GM21447 (cell line): ENCODE measurements around the gene AOAH.

Source experiments
- ATAC-seq: cut with Tn5 transposase; IDR thresholded peaks from one replicate; pipeline ENCODE4 v1.9.1; 2021; ENCODE audit not compliant: unreplicated experiment

Gene AOAH

DNA sequence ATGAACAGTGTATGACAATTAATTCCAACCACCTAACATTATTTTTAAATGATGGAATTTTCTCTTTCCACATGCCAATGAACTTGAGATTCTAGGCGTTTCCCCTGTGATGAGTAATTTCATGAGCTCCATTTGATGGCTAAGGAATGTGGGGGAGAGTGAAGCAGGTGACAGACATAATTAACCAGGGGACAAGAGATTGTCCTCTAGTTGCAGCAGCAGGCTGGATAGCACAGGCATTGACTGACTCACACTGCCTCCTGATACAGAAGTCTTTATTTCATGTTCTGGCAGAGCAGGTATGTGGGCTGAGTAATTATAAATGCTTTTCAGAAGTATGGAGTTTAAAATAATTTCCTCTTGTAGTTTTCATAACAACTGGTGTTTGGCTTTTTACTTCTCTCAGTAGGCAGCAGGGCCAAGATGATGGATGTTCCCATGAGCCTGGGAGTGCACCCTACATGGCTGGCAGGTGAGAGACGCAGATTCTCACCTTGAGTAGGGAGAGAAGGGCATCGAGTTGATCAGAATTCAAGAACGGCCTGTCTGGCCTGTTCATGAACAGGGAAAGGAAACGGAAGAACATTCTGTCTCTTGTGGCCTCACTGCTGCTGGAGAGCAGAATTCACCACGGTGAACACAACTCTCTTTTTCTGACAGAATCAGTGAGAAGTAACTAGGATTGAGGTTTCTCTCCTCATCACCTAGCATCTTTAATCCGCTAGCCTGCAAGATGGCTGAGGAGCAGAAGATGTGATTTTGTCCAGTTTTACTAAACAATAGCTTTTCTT, 118.8 kb downstream of the AOAH start:
- no peak for ATAC-seq

DNA sequence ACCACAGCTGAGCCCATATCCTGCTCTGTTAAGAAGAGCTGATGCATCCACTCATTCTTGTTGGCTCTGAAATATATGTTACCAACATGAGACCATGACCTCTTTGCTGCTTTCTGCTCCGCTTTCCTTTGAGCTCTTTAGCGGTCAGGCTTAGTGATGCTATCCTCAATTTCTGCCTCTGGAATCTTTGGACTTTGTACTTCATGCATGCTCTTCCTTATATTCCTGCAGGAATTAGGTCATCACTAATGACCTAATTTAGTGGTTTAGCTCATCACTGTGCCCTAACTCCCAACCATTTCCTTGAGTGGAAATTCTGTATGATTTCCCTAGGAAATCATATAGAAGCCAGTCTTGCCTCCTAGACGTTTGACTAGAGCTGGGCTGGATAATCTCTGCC, 119.5 kb downstream of the AOAH start:
- no peak for ATAC-seq

DNA sequence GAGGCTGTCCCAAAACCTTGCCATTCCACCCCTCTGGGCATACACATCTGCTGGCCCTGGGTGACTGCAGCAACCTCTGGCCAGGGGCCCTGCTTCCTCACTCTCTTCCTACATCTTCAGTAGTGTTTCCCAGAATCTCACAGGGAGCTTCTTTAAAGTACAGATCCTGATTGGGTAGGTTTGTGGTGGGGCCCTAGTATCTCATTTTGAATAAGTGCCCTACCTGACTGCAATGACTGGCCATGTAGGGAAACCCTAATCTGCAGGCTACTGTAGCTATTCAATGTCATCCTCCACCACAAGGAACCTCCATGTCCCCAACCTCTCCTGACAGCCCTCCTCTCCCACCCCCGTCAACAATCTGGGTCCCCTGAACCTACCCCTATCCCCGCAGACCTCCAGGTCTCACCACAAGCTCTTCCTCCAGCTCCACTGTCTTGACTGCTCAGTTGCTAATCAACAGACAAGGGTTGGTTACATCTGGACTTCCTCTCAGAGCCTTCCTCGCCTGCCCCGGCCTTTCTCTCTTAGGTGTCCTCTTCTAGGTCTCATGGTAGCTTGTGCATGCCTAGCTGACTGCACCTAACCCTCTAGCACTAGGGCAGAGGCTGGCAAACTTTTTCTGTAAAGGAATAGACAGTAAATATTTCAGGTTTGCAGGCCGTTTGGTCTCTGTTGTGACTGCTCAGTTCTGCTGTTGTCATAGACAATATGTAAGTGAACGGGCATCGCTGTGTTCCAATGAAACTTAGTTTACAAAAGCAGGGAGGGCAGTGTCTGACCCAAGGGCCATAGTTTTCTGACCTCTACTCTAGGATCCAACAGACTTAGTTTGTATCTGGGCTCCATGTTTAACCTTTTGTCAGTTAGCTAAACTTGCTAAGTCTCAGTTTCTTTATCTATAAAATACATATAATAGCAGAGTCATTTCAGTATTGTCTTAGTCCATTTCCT, 121.1 kb downstream of the AOAH start:
- ATAC-seq = no peak

DNA sequence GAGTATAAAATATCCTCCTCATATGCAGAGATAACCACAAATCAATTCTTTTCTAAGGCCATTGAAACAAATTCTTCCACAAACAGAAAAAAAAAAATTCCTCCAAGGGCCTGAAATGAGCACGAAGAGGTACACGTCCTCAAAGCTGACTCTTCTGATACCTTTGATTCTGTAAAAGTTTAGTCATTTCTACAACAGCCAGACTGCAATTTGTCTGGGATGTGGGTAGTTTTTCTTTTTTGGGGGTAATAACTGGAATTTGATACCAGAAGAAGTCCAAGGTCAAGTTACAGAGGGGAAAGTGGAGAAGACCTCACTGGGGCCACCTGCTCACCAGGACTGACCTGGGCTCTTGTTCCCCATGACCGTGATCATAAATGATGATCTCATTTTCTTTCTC, 121.8 kb downstream of the AOAH start:
- ATAC-seq = no peak

DNA sequence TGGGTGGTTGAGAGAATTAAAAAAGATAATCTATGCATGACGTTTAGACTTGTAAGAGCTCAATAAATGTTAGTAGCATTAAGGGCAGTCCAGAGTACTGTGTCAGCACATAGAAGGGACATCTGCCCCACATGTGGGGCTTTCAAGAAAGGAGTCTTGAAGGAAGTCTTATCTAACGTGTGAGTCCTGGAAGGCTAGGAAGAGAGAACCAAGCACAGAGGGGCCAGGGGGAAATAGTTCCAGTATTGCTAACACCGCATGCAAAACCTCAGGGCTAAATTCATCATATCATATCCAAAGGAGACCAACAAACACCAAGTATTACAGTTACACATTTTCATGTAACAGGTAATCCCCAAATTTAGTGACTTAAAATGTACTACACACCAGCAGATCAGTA, 122.7 kb downstream of the AOAH start:
- ATAC-seq = no peak

DNA sequence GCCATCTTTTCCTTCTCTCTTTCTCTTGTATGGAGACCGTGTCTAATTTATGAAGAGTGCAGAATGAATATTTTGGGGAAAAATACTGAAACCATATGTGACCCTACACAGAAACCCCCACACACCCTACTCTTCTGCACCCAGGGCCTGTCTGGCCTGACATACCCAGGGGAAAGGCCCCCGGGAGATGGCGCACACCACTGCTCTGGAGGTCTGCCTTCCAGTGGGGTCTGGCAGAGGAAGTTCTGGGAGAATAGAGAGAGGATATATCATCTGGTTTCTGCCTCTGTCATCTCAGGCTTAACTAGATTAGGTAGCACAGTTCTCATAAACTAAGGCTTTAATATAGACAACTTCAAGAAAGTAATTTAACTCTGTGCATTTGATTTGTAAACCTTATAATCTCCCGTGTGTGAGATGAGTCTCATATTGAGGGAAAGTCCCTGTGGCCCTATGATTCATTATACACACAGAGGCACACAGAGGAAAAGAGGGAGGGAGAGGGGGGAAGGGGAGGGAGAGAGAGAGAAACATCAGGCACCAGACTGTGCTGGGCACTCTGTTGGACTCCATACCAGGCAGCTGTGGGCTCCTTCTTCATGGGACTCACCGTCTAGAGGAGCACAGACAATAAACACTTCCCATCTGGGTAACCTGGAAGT, 123.3 kb downstream of the AOAH start:
- ATAC-seq = no peak

DNA sequence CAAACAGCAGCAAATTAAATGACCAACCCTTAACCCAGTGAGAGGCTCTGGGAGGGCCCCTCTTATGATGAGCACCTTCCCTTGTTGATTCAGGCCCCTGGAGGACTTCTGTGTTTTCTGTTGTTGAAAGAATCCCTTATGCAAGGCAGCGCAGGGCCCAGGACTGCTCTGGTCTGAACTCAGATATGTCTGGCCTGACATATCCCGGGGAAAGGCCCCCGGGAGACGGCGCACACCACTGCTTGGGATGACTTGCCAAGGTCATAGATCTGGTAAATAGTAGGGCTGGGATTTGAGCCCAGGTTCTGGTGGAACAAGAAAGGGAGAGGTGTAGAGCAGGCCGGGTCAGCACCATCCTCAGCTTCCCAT, 124.0 kb downstream of the AOAH start:
- ATAC-seq = no peak

DNA sequence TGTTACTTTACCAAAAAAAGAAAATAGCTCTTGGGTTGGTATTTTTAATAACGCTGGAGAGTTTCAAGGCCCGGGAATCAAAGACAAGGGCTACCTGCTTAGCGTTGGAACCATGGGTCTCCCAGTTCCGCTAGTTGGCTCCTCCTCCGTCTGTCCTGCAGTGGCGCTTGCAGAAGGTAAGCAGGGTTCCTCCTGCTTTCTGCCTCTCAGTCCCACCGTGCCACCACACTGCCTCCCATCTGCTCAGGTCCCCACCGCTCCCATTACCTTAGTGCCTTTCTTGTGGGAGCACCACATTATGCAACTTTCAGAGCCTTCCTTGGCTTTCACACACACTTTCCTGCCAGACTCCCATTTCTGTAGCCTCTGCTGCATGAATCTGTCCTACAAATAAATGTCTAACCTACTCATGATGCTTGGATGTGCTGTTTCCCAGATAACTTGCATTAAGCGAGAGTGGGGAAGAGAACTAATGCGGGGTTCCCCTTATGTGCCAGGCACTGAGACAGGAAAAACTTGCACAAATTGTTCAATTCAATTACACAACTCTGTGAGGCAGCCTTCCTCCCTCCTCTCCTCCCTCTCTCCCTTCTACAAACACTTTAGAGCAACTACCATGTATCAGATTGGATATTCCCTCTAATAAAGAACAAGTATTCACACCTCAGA, 124.5 kb downstream of the AOAH start:
- no peak for ATAC-seq

DNA sequence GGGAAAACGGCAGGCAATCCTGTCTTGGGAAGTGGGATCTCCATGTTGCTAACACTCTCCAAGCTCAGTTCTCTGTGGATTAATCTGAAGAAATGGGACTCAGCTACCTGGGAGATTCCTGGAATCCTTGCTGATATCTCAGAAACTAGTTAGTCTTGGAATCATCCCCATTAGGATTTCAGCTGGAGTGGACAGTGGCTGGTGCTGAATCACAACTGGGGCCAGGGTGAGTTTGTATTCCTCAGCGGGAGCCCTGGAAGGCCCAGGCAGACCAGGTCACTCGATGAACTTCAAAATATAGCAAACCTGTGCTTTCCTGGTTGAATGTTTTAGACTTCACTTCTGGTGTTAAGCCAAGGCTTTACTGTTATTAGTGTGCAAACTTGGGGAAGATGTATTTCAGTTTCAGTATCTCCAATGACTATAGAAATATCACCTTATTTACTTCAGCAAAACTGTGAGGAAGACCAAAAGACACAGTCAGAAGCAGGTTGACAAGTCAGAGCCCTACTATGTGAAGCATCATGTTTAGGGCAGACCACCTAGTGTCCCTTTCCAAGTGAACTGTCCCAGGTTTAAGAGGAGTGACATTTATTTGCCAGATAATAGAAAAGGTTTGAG, 126.1 kb downstream of the AOAH start:
- no peak for ATAC-seq

DNA sequence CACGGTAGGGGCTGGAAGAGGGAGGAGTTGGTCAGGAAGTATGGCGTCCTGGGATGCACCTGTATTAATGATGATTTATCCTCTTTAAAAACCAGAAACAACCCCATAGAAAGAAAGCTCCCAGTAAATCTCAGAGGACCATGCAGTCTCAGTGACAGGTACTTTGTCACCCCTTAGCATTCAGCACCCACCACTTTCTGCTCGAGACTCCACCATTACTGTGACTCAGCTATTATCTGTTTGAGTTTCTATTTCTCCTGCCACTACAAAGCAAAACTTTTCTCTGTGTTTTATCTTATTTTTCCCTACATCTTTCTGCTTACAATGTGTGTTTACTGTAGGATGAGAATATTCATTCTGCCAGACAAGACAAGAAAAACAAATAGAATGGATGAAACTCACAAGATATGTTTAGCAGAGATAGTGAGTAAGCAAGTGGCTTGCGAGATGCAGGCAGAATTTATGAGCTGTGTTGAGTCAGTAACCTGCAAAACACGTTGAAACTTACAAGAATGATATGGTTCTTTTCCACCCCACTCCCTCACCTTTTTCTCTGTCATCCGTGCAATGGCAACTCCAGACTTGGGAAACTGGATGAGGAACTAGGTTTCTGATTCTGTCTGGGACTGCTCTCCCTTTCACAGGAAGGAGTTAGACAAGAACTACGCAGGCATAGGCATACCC, 127.1 kb downstream of the AOAH start:
- ATAC-seq = no peak

DNA sequence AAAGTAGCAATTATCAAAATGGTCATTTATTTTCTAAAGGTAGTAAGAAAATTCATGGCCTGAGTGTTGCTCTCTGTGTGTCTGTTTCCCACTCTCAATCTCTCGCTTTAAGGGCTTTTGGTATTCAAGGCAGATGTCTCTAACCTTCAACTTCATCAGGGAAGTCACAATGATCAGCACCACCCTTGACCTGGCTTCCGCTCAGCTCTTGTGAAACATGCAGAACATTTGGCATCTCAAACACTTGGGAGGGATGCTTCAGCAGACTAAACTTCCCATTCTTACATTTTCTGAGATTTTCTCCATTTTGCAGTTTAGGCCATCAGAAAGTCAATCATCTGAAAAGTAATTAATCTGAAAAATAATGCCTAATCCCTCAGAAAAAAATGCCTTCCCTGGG, 129.8 kb downstream of the AOAH start:
- ATAC-seq = no peak

DNA sequence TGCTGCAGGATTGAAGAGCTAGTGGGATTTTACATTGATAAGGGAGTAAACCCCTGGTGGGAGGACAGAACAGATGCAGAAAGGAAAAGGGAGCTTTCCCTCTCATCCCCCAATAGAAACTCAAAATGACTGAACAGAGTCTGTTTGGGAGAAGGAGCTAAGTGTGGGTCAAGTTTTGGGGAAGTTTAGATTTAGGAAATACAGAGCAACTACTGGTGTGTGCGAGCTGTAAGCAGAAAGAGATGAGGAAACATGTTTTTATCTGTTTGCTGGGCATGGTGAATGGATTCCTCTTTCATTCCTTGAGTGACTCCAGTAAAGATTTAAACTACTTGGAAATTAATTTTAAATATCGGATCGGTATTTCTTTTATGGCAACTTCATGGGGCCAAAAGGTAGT, 132.7 kb downstream of the AOAH start:
- no peak for ATAC-seq

DNA sequence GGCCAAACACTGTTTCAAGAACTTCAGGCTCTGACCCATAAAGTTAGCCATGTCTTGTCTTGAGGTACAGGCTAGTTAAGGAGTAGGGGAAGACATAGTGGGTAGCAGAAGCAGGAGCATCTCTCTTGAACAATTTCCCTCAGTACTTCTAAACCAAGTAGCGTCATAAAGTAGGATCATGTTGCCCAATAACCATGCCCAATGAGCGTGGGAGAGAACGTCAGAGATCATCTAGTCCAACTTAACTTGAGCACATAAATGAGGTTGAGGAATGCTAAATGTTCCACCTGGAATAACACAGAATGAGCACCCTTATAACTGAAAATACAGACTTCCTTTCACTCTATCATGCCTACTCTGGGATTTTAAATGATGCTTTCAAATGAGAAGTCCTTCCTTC, 134.9 kb downstream of the AOAH start:
- ATAC-seq = no peak

DNA sequence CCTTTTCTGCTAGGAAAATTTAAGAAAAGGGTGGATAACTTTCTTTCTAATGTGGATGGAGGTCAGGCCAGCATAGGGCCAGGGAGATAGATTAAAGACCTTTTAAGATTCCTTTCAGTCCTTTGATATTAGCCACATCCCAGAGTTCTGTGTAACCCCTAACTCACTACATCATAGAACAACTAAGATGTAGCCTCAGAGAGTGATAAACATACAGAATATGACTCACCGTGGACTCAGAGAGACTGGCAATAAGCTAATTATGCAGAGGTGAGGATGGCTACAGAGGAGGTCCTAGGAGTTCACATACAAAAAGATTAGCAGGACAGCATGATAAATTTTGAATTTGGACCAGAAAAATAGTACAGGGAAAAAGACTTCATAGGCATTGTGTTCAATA, 141.0 kb downstream of the AOAH start:
- no peak for ATAC-seq

DNA sequence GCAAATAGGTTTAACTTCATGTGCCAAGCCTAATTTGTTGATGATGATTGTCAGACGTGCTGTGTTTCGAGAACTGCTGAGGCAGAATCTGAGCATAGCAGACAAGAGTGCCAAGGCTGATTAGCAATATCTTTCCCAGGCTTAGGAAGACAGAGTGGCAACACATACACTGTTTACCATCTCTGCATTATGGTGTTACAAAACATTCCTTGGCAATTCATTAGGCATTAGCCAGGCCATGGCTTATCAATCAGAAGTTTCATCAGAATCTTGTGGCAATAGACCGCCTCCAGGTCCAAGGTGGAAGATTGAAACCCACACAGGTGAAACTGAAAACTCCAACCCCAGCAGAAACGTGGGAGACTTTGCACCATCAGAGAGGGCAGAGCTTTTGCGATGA, 148.5 kb downstream of the AOAH start:
- ATAC-seq = no peak

DNA sequence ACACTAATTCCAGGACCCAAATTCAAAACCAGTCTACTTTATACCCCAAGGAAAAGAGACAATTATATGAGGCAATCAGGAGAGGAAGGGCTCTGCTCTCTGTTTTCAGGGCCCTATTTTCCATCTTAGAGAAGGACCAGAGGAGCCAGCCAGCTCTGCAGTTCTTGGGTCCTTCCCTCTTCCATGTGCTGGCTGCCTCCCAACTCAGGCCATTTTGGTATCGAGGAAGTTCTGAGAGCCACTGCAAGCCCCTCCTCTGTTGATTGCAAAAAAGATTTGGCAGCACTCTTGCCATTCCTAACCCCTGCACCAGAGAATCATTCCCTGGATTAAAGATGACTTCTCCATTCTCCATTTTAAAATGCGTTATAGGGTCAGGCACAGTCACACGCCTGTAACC, 151.2 kb downstream of the AOAH start:
- ATAC-seq = no peak

DNA sequence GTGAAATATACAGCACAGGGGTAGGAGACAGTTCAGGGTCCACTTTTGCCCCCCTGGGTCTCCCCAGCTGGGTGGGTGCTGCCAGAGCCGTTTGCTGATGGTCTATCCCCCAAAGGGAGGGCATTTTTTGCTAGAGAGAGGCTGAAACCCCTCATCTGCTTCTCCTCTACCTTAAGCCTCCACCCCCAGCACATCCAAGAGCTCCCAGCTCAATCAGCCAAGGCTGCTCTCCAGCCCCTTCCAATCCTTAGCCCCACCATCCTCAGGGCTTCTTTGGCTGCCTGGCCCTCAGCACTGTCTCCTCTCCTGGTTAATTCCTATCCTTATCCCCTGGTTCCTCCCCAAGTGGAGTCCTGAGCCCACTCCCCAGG, 153.1 kb downstream of the AOAH start:
- no peak for ATAC-seq

DNA sequence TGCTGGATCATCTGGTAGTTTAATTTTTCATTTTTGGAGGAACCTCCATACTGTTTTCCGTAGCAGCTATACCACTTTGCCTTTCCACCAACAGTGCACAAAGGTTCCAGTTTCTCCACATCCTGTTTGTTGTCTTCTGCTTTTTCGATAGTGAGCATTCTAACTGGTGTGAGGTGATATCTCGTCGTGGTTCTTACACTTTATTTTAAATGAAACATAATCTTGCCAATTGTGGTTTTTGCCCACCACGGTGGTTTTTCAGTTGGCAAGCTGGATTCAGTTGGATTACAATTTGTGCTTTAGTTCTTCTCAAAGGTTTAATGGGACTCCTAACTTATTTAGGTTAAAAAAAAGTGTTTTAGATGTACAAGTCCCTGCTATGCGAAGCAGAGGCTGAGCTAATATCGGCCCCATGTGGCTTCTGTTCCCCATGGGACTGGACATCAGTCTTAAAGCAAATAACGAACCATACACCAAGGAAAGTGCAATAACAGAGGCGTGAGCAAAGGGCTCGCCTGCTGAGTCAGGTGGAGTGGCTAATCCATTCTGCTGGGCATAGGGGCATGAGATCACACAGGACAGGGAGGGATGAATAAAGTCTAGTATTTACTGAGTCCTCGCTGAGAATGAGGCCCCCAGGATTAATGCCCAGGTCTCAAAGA, 153.6 kb downstream of the AOAH start:
- ATAC-seq = no peak

DNA sequence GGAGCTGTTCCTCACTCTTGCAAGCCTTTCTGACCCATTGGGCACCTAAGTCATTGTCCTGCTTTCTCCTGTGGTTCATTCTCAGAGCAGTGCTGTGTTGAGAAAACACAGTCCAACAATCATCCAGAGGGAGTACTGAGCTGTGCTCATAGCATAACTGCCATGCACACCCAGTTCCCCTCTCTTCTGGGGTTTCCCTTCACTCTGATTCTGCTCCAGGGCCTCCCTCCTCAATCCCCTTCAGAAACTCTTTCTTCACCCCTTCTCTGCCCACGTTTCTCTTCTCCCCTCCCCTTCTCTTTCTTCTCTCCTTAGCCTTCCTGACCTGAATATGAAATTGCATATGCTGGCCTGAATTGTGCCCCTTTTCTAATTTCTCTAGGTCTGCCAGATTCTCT, 155.8 kb downstream of the AOAH start:
- no peak for ATAC-seq
